ENCODE results near the gene PODXL. TPM values are rescaled to one million over a fixed set of nuclear protein-coding genes. Genes with fewer than 3 reads are reported as not detected.

Gene PODXL
- total RNA-seq, 1 experiment from 2014 or later, result 727 TPM

GRCh38 chr7:131501930-131502685, 54.3 kb downstream of the PODXL start:
- H3K4me1 ChIP-seq (ENCODE audit: insufficient read depth, low read length), result no peaks in the 10 kb centered on the region
- no peak overlapping the region for H2BK20ac ChIP-seq (ENCODE audit: low read depth, low read length, poor library complexity, severe bottlenecking)
- WGBS (ENCODE audit: extremely low coverage, insufficient read length, low lambda C conversion rate), result no CpG with 5 or more reads among the region's 14 CpGs
- H3K27ac Mint-ChIP-seq, result peak overlapping the region; percentile 93 to 95 (median 94); a peak in 6 of 7 replicates
- H3T11ph ChIP-seq (ENCODE audit: low read length), result no peak overlapping the region
- no peak overlapping the region for H3K27ac ChIP-seq (ENCODE audit: insufficient read length, low read depth, low read length)
- no peak overlapping the region for H4K5ac ChIP-seq (ENCODE audit: insufficient read length, low read depth, low read length)
- no peak overlapping the region for H3K56ac ChIP-seq (ENCODE audit: insufficient read length, low read depth, low read length)
- H3K79me2 ChIP-seq (ENCODE audit: insufficient read depth, low read length), result no peaks in the 10 kb centered on the region
- no peak for TF ChIP-seq CTCF (conservative IDR thresholded peaks at IDR 0.05)
- DNase-seq, result no peak
- H3K14ac ChIP-seq (ENCODE audit: insufficient read depth, low read length), result no peak overlapping the region
- no peaks in the 10 kb centered on the region for H3K27me3 ChIP-seq (ENCODE audit: insufficient read depth, low read length)
- H3K4me3 Mint-ChIP-seq, result no peak overlapping the region
- H3K23me2 ChIP-seq (ENCODE audit: insufficient read length, low read depth, low read length, poor library complexity, severe bottlenecking), result no peaks in the 10 kb centered on the region
- H3K9me3 Mint-ChIP-seq, result no peaks in the 10 kb centered on the region
- H3K4me1 Mint-ChIP-seq, result peaks cover 7 to 17% of the 10 kb centered on the region in 2 experiments; a peak in 3 of 4 replicates
- no peak overlapping the region for H2AK5ac ChIP-seq (ENCODE audit: insufficient read length, low read length)
- H2BK120ac ChIP-seq (ENCODE audit: low read depth, low read length, poor library complexity, severe bottlenecking), result no peak overlapping the region
- H4K20me1 ChIP-seq (ENCODE audit: control insufficient read depth, insufficient read depth, insufficient read length), result no peaks in the 10 kb centered on the region
- H3K23ac ChIP-seq (ENCODE audit: insufficient read length, low read depth, low read length), result no peak overlapping the region
- H3K27me3 Mint-ChIP-seq (ENCODE audit: low read depth), result no peaks in the 10 kb centered on the region; the same call in none of the 2 replicates
- H3K36me3 Mint-ChIP-seq (ENCODE audit: insufficient read depth in 1 of 3, low read depth in 3 of 3), result peaks cover 59 to 97% (median 86%) of the 10 kb centered on the region in 3 experiments
- no peak overlapping the region for H3K18ac ChIP-seq (ENCODE audit: insufficient read length, low read depth, low read length)
- no peak overlapping the region for H3K4ac ChIP-seq (ENCODE audit: low read depth, low read length)
- no peak overlapping the region for H4K91ac ChIP-seq (ENCODE audit: insufficient read length, low read depth, low read length)
- H2AFZ ChIP-seq (ENCODE audit: low read length), result no peak overlapping the region
- no peak overlapping the region for H4K8ac ChIP-seq (replicated peaks; ENCODE audit: insufficient read length, low read depth, low read length)
- no peak overlapping the region for H2BK12ac ChIP-seq (ENCODE audit: insufficient read length, low read depth, low read length)
- no peak overlapping the region for H3K9ac ChIP-seq (ENCODE audit: extremely low read depth, insufficient read length, low read length)
- H2BK15ac ChIP-seq (ENCODE audit: low read depth, low read length), result no peak overlapping the region
- no peaks in the 10 kb centered on the region for H3K9me3 ChIP-seq (ENCODE audit: control insufficient read depth, low read depth, low read length)
- H3K79me1 ChIP-seq (ENCODE audit: insufficient read depth, low read depth, low read length, poor library complexity, severe bottlenecking), result peaks cover under 1% of the 10 kb centered on the region
- no peak overlapping the region for H3K4me2 ChIP-seq (ENCODE audit: insufficient read depth, insufficient read length, low read length)
- no peak overlapping the region for H2BK5ac ChIP-seq (ENCODE audit: insufficient read length, low read length)
